Keratinocyte (primary cell): ENCODE measurements around the gene SP1. TPM values are rescaled to one million over a fixed set of nuclear protein-coding genes. Genes with fewer than 3 reads are reported as not detected.

Experiments
- DNase-seq: peaks from one replicate; pipeline ENCODE4 v3.0.0-alpha.2; 2011; ENCODE audit warnings: low read depth, missing footprints, low spot score
- FAIRE-seq: peaks from 2 replicates; lab custom pipeline; 2011; peaks lifted over from hg19 to GRCh38; lab: Jason Lieb, UNC
- H2AFZ ChIP-seq: 2 replicates; pipeline ENCODE4 v1.6.0; 2012; ENCODE audit warnings: low read length, control low read depth, inconsistent platforms; ENCODE audit not compliant: control insufficient read depth
- H3K27ac ChIP-seq: 2 replicates; pipeline ENCODE4 v1.5.1; 2011; ENCODE audit warnings: low read length; ENCODE audit not compliant: control insufficient read depth, insufficient read depth
- H3K27me3 ChIP-seq: 3 replicates; pipeline ENCODE4 v1.6.0; 2011; ENCODE audit warnings: low read length; ENCODE audit not compliant: control insufficient read depth, insufficient read depth; ENCODE audit errors: extremely low read depth
- H3K36me3 ChIP-seq, 2 experiments: 2 replicates in 1 of 2; 3 replicates in 1 of 2; pipeline ENCODE4 v1.5.1; 2011; ENCODE audit warnings: low read length in 2 of 2, mild to moderate bottlenecking in 1 of 2; ENCODE audit not compliant: control insufficient read depth in 2 of 2, insufficient read depth in 2 of 2; ENCODE audit errors: extremely low read depth in 1 of 2
- H3K4me1 ChIP-seq: 3 replicates; pipeline ENCODE4 v1.5.1; 2011; ENCODE audit warnings: low read length; ENCODE audit not compliant: control insufficient read depth, insufficient read depth; ENCODE audit errors: extremely low read depth
- H3K4me2 ChIP-seq: 3 replicates; pipeline ENCODE4 v1.6.0; 2011; ENCODE audit warnings: low read depth, low read length; ENCODE audit not compliant: control insufficient read depth, insufficient read depth; ENCODE audit errors: extremely low read depth
- H3K4me3 ChIP-seq, 3 experiments: fragments of 200-600 bp in 1 of 3; sonication (generic) in 1 of 3; 2 replicates in 2 of 3; 3 replicates in 1 of 3; pipeline ENCODE4 v1.5.1; 2011 to 2016; ENCODE audit warnings: low read length in 3 of 3, mild to moderate bottlenecking in 3 of 3, control low read depth in 2 of 3, inconsistent platforms in 1 of 3, low read depth in 1 of 3, mixed read lengths in 1 of 3, mixed run types in 1 of 3, moderate library complexity in 1 of 3; ENCODE audit not compliant: control insufficient read depth in 2 of 3, insufficient read depth in 2 of 3; ENCODE audit errors: extremely low read depth in 1 of 3
- H3K79me2 ChIP-seq: 2 replicates; pipeline ENCODE4 v1.6.0; 2012; ENCODE audit warnings: low read length; ENCODE audit not compliant: control insufficient read depth, insufficient read depth
- H3K9ac ChIP-seq: 3 replicates; pipeline ENCODE4 v1.6.0; 2011; ENCODE audit warnings: low read length; ENCODE audit not compliant: control insufficient read depth, insufficient read depth; ENCODE audit errors: extremely low read depth
- H3K9me1 ChIP-seq: 3 replicates; pipeline ENCODE4 v1.6.0; 2011; ENCODE audit warnings: low read length; ENCODE audit not compliant: control insufficient read depth, insufficient read depth; ENCODE audit errors: extremely low read depth
- H3K9me3 ChIP-seq: 2 replicates; pipeline ENCODE4 v1.5.1; 2012; ENCODE audit warnings: low read depth, low read length; ENCODE audit not compliant: control insufficient read depth
- H4K20me1 ChIP-seq: 3 replicates; pipeline ENCODE4 v1.6.0; 2011; ENCODE audit warnings: low read length; ENCODE audit not compliant: control insufficient read depth, insufficient read depth; ENCODE audit errors: extremely low read depth
- EZH2 ChIP-seq: IDR thresholded peaks from one replicate; pipeline ENCODE4 v1.6.1; 2012; ENCODE audit warnings: inconsistent platforms, mild to moderate bottlenecking, low read length, moderate library complexity
- dilution Hi-C: fragments of 300-500 bp; cut with MboI; formaldehyde crosslinking; loops from one replicate; pipeline ENCODE4 v1.7.0; 2020; ENCODE audit warnings: low sequenced_read_pairs; ENCODE audit not compliant: extremely low pct_ligation_motif_present
- polyA plus RNA-seq, 5 experiments: library from polyadenylated mRNA; depleted of rRNA in 3 of 5; stranded (reverse) in 3 of 5; stranded (forward) in 1 of 5; unstranded in 1 of 5; fragments of >200 nt; gene quantifications; 1 replicate in 1 of 5; 2 replicates in 3 of 5; 3 replicates in 1 of 5; pipeline versions ENCODE4 v1.2.1 to v1.2.3, GENCODE V29; 2011 to 2012; ENCODE audit warnings: missing spikeins in 2 of 5, low read depth in 1 of 5, low replicate concordance in 1 of 5
- TF ChIP-seq, protein P1 (sequence below), 3 experiments: IDR thresholded peaks in 1 of 3; conservative IDR thresholded peaks in 1 of 3; optimal IDR thresholded peaks in 1 of 3; 2 replicates in 2 of 3; 3 replicates in 1 of 3; pipeline versions ENCODE3 to v1.5.1; 2011; ENCODE audit warnings: low read length in 3 of 3, mild to moderate bottlenecking in 3 of 3, moderate library complexity in 2 of 3, control low read depth in 1 of 3, inconsistent platforms in 1 of 3; ENCODE audit not compliant: insufficient read depth in 2 of 3; ENCODE audit errors: extremely low read depth in 1 of 3

The SP1 gene
- polyA plus RNA-seq, 1 donor (not counting 4 experiments of a cell fraction or from before 2014, with no cell fraction given): 30.7 TPM

DNA sequence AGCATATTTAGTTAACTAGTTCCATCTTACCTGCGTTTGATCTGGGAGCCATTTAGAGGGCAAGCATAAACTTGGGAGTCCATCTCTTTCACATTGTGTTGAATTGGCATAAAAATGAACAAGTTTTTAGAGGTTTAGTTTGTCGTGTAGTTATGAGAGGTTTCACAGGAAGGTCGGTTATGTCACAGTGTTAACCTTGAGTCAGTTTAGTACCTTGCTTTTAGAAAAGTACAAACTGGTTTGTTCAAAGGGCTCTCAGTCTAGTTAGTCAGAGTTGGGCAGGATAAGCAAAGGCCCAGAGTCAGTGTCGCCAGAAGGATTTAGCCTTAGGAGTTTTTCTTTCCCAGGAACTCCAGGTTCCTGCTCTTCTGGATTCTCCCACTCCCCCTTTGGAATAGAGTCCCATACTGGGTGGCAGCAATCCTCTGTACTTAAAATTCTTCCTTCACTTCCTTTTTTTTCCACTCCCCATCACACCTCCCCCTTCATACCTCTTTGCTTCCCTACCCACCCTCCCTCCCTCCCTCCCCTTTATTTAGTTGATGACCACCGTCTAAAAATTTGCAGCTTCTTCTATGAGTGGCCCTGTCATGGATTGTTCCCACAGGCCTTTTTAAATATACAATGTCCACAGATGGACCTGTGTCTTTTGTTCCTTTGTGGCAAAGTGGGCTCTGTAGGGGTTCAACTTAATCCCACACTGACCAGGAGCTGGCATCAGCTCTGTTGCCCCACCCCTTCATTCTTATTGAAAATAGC, 84.0 kb downstream of the SP1 start:
- H3K4me2 ChIP-seq: no peak overlapping the region
- H4K20me1 ChIP-seq: peaks cover 32% of the 10 kb centered on the region
- DNase-seq: no peak
- H3K27me3 ChIP-seq: no peaks in the 10 kb centered on the region
- peaks cover 86% of the 10 kb centered on the region for H3K79me2 ChIP-seq
- dilution Hi-C loops: no loop called here
- H3K9ac ChIP-seq: no peak overlapping the region
- TF ChIP-seq EZH2: no peak
- TF ChIP-seq, protein P1, sequence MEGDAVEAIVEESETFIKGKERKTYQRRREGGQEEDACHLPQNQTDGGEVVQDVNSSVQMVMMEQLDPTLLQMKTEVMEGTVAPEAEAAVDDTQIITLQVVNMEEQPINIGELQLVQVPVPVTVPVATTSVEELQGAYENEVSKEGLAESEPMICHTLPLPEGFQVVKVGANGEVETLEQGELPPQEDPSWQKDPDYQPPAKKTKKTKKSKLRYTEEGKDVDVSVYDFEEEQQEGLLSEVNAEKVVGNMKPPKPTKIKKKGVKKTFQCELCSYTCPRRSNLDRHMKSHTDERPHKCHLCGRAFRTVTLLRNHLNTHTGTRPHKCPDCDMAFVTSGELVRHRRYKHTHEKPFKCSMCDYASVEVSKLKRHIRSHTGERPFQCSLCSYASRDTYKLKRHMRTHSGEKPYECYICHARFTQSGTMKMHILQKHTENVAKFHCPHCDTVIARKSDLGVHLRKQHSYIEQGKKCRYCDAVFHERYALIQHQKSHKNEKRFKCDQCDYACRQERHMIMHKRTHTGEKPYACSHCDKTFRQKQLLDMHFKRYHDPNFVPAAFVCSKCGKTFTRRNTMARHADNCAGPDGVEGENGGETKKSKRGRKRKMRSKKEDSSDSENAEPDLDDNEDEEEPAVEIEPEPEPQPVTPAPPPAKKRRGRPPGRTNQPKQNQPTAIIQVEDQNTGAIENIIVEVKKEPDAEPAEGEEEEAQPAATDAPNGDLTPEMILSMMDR (optimal IDR thresholded peaks at IDR 0.05 in 1 of 3, IDR thresholded peaks at IDR 0.05 in 1 of 3, conservative IDR thresholded peaks at IDR 0.05 in 1 of 3; ENCODE audit: extremely low read depth in 1 of 3, insufficient read depth in 2 of 3, low read length in 3 of 3): no peak
- H3K9me1 ChIP-seq: no peaks in the 10 kb centered on the region
- no peaks in the 10 kb centered on the region for H3K4me1 ChIP-seq
- H2AFZ ChIP-seq: no peak overlapping the region
- H3K27ac ChIP-seq: no peak overlapping the region
- FAIRE-seq: no peak
- H3K36me3 ChIP-seq: peaks cover 68 to 88% of the 10 kb centered on the region in 2 experiments
- no peaks in the 10 kb centered on the region for H3K9me3 ChIP-seq
- H3K4me3 ChIP-seq: no peak overlapping the region

DNA sequence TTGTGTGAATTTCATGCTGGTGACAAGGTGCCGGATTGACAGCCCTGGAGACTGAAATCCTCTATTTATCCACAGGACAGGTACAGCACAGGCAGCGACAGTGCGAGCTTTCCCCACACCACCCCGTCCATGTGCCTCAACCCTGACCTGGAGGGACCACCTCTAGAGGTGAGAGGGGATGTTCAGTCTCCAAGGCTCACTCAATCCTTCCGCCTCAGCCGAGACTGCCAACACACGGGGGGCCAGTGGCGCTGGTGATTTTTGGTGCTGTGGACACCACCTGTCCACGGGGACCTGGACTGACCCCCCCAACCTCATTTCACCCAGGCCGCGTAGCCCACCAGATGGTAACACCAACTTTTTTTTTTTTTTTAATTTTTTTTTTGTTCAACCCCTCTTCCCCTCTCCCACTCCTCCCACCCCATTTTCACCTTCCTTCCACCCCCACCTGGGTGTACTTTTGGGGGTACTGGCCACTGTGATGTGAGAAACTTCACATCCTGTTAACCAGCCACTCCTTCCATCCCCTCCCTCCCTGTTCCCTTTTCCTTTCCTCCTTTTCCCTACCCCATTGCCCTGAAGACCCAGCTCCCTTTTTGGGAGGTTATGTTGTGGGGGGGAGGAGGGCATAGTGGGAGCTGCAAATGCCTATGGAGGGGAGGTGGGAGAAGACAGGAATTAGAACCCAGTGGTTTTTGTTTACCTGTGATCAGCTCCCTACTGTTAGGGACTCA, 84.9 kb downstream of the SP1 start:
- Histone ChIP-seq H2AFZ (no peak overlapping the region), H4K20me1 (peaks cover 27% of the 10 kb centered on the region), H3K4me1 (no peaks in the 10 kb centered on the region), H3K79me2 (peaks cover 80% of the 10 kb centered on the region), H3K4me3 (no peak overlapping the region), H3K27ac (no peak overlapping the region), H3K4me2 (no peak overlapping the region), H3K9ac (no peak overlapping the region), H3K27me3 (no peaks in the 10 kb centered on the region), H3K9me3 (no peaks in the 10 kb centered on the region), H3K9me1 (no peaks in the 10 kb centered on the region), H3K36me3 (peaks cover 70 to 86% of the 10 kb centered on the region in 2 experiments)
- dilution Hi-C loops: no loop called here
- FAIRE-seq (no peak), DNase-seq (no peak)
- TF ChIP-seq, protein P1 (optimal IDR thresholded peaks at IDR 0.05 in 1 of 3, IDR thresholded peaks at IDR 0.05 in 1 of 3, conservative IDR thresholded peaks at IDR 0.05 in 1 of 3; ENCODE audit: extremely low read depth in 1 of 3, insufficient read depth in 2 of 3, low read length in 3 of 3): no peak
- TF ChIP-seq EZH2: no peak
